ENCODE data around the gene CDH13.

CDH13 gene

DNA sequence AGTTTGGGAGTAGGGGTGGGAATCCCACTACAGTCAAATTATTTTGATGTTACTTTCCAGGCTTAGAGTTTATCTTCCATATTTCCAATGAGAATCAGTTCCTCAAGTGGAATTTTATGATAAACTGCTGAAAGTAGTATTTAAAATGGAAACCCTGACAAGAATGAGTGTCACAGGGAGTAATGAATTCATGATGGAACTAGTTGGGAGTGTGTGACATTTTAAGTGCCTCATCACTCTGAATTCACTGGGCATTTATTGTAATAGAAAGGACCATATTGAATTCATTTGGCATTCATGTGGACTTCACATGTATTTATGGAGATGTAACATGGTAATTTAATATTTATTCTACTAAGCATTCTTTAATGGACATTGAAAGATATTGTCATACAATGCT, 320.9 kb downstream of the CDH13 start:
- no peak overlapping the region for H3K27ac ChIP-seq (replicated peaks)
- TF ChIP-seq, protein P1, sequence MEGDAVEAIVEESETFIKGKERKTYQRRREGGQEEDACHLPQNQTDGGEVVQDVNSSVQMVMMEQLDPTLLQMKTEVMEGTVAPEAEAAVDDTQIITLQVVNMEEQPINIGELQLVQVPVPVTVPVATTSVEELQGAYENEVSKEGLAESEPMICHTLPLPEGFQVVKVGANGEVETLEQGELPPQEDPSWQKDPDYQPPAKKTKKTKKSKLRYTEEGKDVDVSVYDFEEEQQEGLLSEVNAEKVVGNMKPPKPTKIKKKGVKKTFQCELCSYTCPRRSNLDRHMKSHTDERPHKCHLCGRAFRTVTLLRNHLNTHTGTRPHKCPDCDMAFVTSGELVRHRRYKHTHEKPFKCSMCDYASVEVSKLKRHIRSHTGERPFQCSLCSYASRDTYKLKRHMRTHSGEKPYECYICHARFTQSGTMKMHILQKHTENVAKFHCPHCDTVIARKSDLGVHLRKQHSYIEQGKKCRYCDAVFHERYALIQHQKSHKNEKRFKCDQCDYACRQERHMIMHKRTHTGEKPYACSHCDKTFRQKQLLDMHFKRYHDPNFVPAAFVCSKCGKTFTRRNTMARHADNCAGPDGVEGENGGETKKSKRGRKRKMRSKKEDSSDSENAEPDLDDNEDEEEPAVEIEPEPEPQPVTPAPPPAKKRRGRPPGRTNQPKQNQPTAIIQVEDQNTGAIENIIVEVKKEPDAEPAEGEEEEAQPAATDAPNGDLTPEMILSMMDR (IDR thresholded peaks at IDR 0.05; ENCODE audit: insufficient read depth, low read length): no peak
- TF ChIP-seq, protein P2, sequence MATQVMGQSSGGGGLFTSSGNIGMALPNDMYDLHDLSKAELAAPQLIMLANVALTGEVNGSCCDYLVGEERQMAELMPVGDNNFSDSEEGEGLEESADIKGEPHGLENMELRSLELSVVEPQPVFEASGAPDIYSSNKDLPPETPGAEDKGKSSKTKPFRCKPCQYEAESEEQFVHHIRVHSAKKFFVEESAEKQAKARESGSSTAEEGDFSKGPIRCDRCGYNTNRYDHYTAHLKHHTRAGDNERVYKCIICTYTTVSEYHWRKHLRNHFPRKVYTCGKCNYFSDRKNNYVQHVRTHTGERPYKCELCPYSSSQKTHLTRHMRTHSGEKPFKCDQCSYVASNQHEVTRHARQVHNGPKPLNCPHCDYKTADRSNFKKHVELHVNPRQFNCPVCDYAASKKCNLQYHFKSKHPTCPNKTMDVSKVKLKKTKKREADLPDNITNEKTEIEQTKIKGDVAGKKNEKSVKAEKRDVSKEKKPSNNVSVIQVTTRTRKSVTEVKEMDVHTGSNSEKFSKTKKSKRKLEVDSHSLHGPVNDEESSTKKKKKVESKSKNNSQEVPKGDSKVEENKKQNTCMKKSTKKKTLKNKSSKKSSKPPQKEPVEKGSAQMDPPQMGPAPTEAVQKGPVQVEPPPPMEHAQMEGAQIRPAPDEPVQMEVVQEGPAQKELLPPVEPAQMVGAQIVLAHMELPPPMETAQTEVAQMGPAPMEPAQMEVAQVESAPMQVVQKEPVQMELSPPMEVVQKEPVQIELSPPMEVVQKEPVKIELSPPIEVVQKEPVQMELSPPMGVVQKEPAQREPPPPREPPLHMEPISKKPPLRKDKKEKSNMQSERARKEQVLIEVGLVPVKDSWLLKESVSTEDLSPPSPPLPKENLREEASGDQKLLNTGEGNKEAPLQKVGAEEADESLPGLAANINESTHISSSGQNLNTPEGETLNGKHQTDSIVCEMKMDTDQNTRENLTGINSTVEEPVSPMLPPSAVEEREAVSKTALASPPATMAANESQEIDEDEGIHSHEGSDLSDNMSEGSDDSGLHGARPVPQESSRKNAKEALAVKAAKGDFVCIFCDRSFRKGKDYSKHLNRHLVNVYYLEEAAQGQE (IDR thresholded peaks at IDR 0.05; ENCODE audit: insufficient replicate concordance, low read depth): no peak
- TF ChIP-seq POLR2AphosphoS5 (IDR thresholded peaks at IDR 0.05; ENCODE audit: low read depth): no peak
- TF ChIP-seq SPI1 (IDR thresholded peaks at IDR 0.05; ENCODE audit: borderline replicate concordance, low read depth): no peak
- no peak for TF ChIP-seq GABPA (IDR thresholded peaks at IDR 0.05; ENCODE audit: low read depth)
- no peak for DNase-seq (ENCODE audit: low read depth in 1 of 2, low spot score in 1 of 2)
- H3K4me3 ChIP-seq (replicated peaks; ENCODE audit: insufficient read depth, low read length): no peak overlapping the region
- no peaks in the 10 kb centered on the region for H3K27me3 ChIP-seq (ENCODE audit: insufficient read depth, poor library complexity, severe bottlenecking)

DNA sequence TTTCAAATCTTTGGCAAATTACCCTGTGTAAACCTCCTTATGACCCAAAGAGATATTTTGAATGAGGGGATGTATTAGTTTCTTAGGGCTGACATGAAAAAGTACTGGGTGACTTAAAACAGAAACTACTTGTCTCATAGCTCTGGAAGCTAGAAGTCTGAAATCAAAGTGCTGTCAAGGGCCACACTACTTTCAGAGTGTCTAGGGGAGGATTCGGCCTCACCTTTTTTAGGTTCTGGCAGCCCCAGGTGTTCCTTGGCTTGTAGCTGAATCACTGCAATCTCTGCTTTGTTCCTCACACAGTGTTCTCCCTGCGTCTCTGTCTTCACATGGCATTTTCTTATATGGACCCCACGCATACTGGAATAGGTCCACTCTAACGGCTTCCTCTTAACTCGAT, 322.2 kb downstream of the CDH13 start:
- TF ChIP-seq POLR2AphosphoS5 (IDR thresholded peaks at IDR 0.05; ENCODE audit: low read depth): no peak
- TF ChIP-seq GABPA (IDR thresholded peaks at IDR 0.05; ENCODE audit: low read depth): no peak
- TF ChIP-seq SPI1 (IDR thresholded peaks at IDR 0.05; ENCODE audit: borderline replicate concordance, low read depth): no peak
- TF ChIP-seq, protein P2 (IDR thresholded peaks at IDR 0.05; ENCODE audit: insufficient replicate concordance, low read depth): no peak
- TF ChIP-seq, protein P1 (IDR thresholded peaks at IDR 0.05; ENCODE audit: insufficient read depth, low read length): no peak
- Histone ChIP-seq H3K27ac (replicated peaks) (no peak overlapping the region), H3K4me3 (replicated peaks; ENCODE audit: insufficient read depth, low read length) (no peak overlapping the region), H3K27me3 (ENCODE audit: insufficient read depth, poor library complexity, severe bottlenecking) (no peaks in the 10 kb centered on the region)
- no peak for DNase-seq (ENCODE audit: low read depth in 1 of 2, low spot score in 1 of 2)

DNA sequence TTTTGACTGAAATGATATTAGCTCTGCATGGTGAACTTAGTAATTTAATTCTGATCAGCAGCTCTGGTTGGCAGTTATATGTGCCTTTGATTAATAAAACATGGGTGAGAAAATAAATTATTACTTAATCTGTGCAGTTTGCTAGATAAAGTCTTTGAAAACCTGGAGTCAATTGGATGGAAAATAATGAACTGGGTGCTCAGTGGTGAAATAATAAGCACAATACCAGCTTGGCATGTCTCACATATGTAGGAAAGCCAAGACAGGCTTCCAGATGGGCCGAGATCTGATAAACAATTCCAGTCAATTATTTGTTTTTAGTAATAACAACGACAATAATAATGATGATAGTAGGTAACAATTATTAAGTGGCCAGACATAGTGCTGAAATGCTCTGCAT, 326.7 kb downstream of the CDH13 start:
- no peak for DNase-seq (ENCODE audit: low read depth in 1 of 2, low spot score in 1 of 2)
- Histone ChIP-seq H3K27me3 (ENCODE audit: insufficient read depth, poor library complexity, severe bottlenecking) (no peaks in the 10 kb centered on the region), H3K4me3 (replicated peaks; ENCODE audit: insufficient read depth, low read length) (no peak overlapping the region), H3K27ac (replicated peaks) (no peak overlapping the region)
- TF ChIP-seq POLR2AphosphoS5 (IDR thresholded peaks at IDR 0.05; ENCODE audit: low read depth) (no peak), GABPA (IDR thresholded peaks at IDR 0.05; ENCODE audit: low read depth) (no peak), SPI1 (IDR thresholded peaks at IDR 0.05; ENCODE audit: borderline replicate concordance, low read depth) (no peak)
- TF ChIP-seq, protein P1 (IDR thresholded peaks at IDR 0.05; ENCODE audit: insufficient read depth, low read length): no peak
- TF ChIP-seq, protein P2 (IDR thresholded peaks at IDR 0.05; ENCODE audit: insufficient replicate concordance, low read depth): no peak
